Kidney (tissue), 14 donors: ENCODE data around the gene NUDT1. TPM values are rescaled to one million over a fixed set of nuclear protein-coding genes. Genes with fewer than 3 reads are reported as not detected.
A peak's percentile ranks its signal among the peaks of the same experiment; 100 is the strongest.

Experiments used
- DNase-seq, 5 donors: peaks; one replicate each; pipeline ENCODE4 v3.0.0-alpha.2; 2013 to 2020
- FAIRE-seq: peaks from 2 replicates; lab custom pipeline; 2012; peaks lifted over from hg19 to GRCh38; lab: Jason Lieb, UNC
- H3K27ac ChIP-seq, 2 donors: one replicate each; pipeline ENCODE4 v1.7.0; 2013; ENCODE audit warnings: low read depth in 2 of 2, low read length in 2 of 2, inconsistent platforms in 1 of 2
- H3K27me3 ChIP-seq: one replicate; pipeline ENCODE4 v1.7.1; 2013; ENCODE audit warnings: low read length, inconsistent platforms; ENCODE audit not compliant: control insufficient read depth, insufficient read depth
- H3K36me3 ChIP-seq, 3 donors: one replicate each; pipeline versions ENCODE4 v1.7.0 to v1.7.1; 2013; ENCODE audit warnings: low read length in 3 of 3, control low read depth in 1 of 3, inconsistent platforms in 1 of 3; ENCODE audit not compliant: insufficient read depth in 3 of 3, control insufficient read depth in 2 of 3
- H3K4me1 ChIP-seq, 3 donors: one replicate each; pipeline versions ENCODE4 v1.7.0 to v1.7.1; 2013; ENCODE audit warnings: low read length in 3 of 3, inconsistent platforms in 1 of 3, low read depth in 1 of 3; ENCODE audit not compliant: control insufficient read depth in 2 of 3, insufficient read depth in 2 of 3
- H3K4me3 ChIP-seq, 3 donors: one replicate each; pipeline versions ENCODE4 v1.7.0 to v1.8.1; 2013; ENCODE audit warnings: low read length in 3 of 3, control low read depth in 1 of 3, inconsistent platforms in 1 of 3
- H3K9ac ChIP-seq, 3 donors: one replicate each; pipeline versions ENCODE4 v1.7.0 to v1.7.1; 2013; ENCODE audit warnings: low read length in 3 of 3, control low read depth in 1 of 3, inconsistent platforms in 1 of 3
- H3K9me3 ChIP-seq, 3 donors: one replicate each; pipeline versions ENCODE4 v1.7.0 to v1.7.1; 2013; ENCODE audit warnings: low read length in 3 of 3, control low read depth in 1 of 3, inconsistent platforms in 1 of 3; ENCODE audit not compliant: control insufficient read depth in 2 of 3, insufficient read depth in 1 of 3
- CTCF ChIP-seq: IDR thresholded peaks from 3 replicates; pipeline ENCODE4 v1.5.1; 2012; ENCODE audit warnings: mild to moderate bottlenecking, moderate library complexity, borderline replicate concordance; ENCODE audit not compliant: insufficient read depth; ENCODE audit errors: extremely low read depth
- intact Hi-C: fragments of 100-400 bp; cut with DNase I; formaldehyde crosslinking; loops from one replicate; pipeline ENCODE4 v1.11.1; 2022
- polyA plus RNA-seq: library from polyadenylated mRNA; stranded (reverse); fragments of 350-450 nt; fragmentation: Illumina TruSeq; extraction: RNeasy Lipid Tissue Mini Kit (QIAGEN cat#74804); gene quantifications from one replicate; pipeline ENCODE4 v1.2.3, GENCODE V29; 2014; ENCODE audit warnings: low read depth, low replicate concordance; ENCODE audit not compliant: insufficient read depth
- total RNA-seq: library from RNA; stranded (reverse); fragmentation: NEBNext Ultra II Directional; extraction: Animal tissue kit (Norgen Biotek cat#: 25700); gene quantifications from one replicate; pipeline ENCODE4 v1.2.1, GENCODE V29; 2021
- donor health status: control.
- donor health status: control.
- donor health status: control.
- donor health status: control.
- donor health status: control.
- donor health status: DM: yes; HTN: yes; CAD: no.
- donor health status: Normal renal cell carcinoma (clear cell type).

Gene NUDT1
- total and polyA plus RNA-seq, 2 donors from 2014 or later, result 9.3 to 12.1 TPM

DNA sequence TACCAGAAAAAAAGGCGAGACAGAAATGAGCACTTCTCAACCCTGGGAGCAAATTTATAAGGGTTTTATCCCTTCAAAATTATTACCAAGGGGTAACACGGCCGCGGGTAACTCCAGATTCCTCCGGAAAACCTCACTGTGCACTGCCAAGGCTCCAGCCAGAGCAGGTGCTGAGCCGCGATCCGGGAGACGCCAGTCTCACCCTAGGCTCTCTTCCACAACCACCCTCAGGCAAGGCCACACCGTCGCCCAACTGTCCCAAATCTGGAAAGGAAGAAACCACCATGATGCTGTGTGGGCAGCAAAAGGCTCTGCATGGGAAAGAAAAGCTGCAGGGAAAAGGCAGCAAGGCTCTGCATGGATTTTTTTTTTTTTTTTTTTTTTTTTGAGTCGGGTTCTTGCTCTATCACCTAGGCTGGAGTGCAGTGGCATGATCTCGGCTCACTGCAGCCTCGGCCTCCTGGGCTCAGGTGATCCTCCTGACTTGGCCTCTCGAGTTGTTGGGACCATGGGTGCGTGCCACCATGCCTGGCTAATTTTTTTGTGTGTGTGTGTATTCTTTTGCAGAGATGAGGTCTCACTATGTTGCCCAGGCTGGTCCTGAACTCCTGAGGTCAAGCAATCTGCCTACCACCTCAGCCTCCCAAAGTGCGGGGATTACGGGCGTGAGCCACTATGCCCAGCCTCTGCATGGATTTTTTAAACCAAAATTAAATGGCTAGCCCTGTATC, 48.3 kb upstream of the NUDT1 start:
- H3K4me1 ChIP-seq, result no peaks in the 10 kb centered on the region
- H3K4me3 ChIP-seq, result no peak overlapping the region
- H3K27ac ChIP-seq, result no peak overlapping the region
- H3K36me3 ChIP-seq, result no peaks in the 10 kb centered on the region
- peaks cover 0 to 14% (median 0%) of the 10 kb centered on the region in 3 donors for H3K9me3 ChIP-seq
- DNase-seq (no peak), FAIRE-seq (no peak)
- no peak overlapping the region for H3K9ac ChIP-seq
- intact Hi-C loops, result no loop called here
- no peak for TF ChIP-seq CTCF
- no peaks in the 10 kb centered on the region for H3K27me3 ChIP-seq

GRCh38 chr7:2195400-2196246, 46.4 kb upstream of the NUDT1 start:
- no peaks in the 10 kb centered on the region for H3K4me1 ChIP-seq
- peaks cover 0 to 8% (median 0%) of the 10 kb centered on the region in 3 donors for H3K9me3 ChIP-seq
- H3K27ac ChIP-seq, result no peak overlapping the region
- no peak overlapping the region for H3K9ac ChIP-seq
- H3K36me3 ChIP-seq, result no peaks in the 10 kb centered on the region
- no peak for TF ChIP-seq CTCF
- intact Hi-C loops, result no loop called here
- DNase-seq, result peak in 2 of 5 donors; percentile 35 to 51
- H3K4me3 ChIP-seq, result no peak overlapping the region
- H3K27me3 ChIP-seq, result no peaks in the 10 kb centered on the region
- no peak for FAIRE-seq

- DNase-seq (peak in 1 of 5 donors; percentile 33), FAIRE-seq (no peak)
- Histone ChIP-seq H3K9ac (no peak overlapping the region), H3K27me3 (no peaks in the 10 kb centered on the region), H3K4me3 (no peak overlapping the region), H3K9me3 (peaks cover 0 to 8% (median 0%) of the 10 kb centered on the region in 3 donors), H3K36me3 (no peaks in the 10 kb centered on the region), H3K4me1 (no peaks in the 10 kb centered on the region), H3K27ac (no peak overlapping the region)
- intact Hi-C loops, result no loop called here
- no peak for TF ChIP-seq CTCF
Measured at GRCh38 chr7:2196381-2197378, 45.3 kb upstream of the NUDT1 start.
